AG10803 (cell line): ENCODE data around the gene LY6G6D.

ENCODE experiments used
- DNase-seq: peaks from one replicate; pipeline ENCODE4 v3.0.0; 2010; ENCODE audit warnings: low read depth
- H3K4me3 ChIP-seq: 2 replicates; pipeline ENCODE4 v1.5.1; 2011; ENCODE audit warnings: mild to moderate bottlenecking, low read length, control low read depth
- TF ChIP-seq, protein P1 (sequence below): conservative IDR thresholded peaks from 2 replicates; pipeline ENCODE4 v1.5.1; 2011; ENCODE audit warnings: mild to moderate bottlenecking, low read length, control low read depth, inconsistent platforms

Gene LY6G6D

DNA sequence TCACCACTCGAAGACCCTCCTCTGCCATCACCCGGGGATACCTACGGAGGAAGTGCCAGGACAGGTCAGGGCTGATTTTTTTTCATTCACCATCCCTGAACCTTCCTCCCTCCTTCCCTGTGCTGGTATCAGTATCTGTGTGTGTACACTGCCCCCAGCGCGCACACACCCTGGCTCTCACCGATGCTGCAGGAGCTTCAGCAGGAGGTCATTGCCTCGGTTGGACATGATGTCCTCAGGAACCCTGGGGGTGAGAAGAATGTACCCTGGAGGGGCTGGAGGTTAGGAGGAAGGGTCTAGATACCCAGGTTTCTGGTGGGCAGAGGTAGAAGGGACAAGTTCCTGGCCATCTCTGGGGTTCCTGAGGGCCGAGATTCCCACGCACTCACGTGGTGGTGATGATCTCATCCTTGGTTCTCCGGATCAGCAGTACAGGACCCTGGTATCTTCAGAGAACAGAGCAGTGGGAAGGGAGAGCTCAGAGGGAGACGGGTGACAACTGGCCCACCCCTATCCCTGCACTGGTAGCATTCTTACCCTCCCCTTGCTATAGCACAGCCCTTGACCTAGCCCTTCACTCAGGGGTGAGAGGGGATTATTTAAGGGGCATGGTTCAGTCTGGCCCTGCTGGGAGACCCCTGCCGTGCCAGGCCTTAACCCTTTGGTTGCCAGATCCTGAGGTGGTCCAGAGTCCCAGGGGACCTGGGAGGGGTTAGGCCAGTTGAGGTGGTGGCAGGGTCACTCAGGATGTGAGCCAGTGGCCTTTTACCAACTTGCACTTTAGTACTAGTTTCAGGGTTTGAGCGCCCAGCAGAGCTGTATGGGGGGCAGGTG, 27.1 kb upstream of the LY6G6D start:
- H3K4me3 ChIP-seq: no peak overlapping the region
- DNase-seq: no peak
- TF ChIP-seq, protein P1, sequence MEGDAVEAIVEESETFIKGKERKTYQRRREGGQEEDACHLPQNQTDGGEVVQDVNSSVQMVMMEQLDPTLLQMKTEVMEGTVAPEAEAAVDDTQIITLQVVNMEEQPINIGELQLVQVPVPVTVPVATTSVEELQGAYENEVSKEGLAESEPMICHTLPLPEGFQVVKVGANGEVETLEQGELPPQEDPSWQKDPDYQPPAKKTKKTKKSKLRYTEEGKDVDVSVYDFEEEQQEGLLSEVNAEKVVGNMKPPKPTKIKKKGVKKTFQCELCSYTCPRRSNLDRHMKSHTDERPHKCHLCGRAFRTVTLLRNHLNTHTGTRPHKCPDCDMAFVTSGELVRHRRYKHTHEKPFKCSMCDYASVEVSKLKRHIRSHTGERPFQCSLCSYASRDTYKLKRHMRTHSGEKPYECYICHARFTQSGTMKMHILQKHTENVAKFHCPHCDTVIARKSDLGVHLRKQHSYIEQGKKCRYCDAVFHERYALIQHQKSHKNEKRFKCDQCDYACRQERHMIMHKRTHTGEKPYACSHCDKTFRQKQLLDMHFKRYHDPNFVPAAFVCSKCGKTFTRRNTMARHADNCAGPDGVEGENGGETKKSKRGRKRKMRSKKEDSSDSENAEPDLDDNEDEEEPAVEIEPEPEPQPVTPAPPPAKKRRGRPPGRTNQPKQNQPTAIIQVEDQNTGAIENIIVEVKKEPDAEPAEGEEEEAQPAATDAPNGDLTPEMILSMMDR: no peak

DNA sequence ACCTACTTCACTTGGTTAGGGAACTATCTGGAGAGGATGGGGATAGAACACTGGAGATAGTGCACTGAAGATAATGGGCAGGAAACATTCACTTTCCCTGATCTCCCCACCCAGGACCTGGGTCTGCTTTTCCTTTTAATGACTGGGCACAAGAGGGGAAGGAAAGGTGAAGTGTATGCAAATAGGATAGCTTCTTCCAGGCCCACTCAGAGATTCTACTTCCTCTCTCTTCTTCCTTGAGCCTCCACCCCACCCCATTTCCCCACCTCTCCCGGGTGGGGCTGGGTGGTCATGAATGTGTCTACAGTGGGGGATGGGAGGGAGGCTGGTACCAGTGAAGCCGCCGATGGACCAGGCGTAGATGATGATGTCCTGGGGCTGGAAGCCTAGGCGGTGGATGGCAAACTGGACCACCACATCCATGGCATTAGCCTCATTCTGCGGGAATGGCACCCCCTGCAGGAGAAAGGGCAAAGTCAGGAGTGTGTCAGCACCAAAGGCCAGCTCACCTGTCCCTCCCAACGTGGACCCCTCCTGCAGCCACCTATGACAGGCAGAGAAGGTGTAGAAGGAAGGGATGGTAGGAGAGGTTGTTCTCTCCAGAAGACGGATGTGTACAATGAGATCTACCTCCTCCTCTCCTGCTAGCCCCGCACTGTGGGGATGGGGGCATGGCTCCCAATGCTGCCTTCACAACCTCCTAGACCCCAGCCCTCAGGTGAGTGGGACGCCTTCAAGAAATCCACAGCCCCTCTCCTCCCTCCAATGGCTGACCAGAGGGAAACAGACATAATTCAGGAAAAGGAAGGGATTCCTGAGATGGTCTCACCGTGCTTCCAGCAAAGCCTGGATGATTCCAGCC, 25.7 kb upstream of the LY6G6D start:
- TF ChIP-seq, protein P1: peak; percentile 47
- H3K4me3 ChIP-seq: no peak overlapping the region
- DNase-seq: no peak

DNA sequence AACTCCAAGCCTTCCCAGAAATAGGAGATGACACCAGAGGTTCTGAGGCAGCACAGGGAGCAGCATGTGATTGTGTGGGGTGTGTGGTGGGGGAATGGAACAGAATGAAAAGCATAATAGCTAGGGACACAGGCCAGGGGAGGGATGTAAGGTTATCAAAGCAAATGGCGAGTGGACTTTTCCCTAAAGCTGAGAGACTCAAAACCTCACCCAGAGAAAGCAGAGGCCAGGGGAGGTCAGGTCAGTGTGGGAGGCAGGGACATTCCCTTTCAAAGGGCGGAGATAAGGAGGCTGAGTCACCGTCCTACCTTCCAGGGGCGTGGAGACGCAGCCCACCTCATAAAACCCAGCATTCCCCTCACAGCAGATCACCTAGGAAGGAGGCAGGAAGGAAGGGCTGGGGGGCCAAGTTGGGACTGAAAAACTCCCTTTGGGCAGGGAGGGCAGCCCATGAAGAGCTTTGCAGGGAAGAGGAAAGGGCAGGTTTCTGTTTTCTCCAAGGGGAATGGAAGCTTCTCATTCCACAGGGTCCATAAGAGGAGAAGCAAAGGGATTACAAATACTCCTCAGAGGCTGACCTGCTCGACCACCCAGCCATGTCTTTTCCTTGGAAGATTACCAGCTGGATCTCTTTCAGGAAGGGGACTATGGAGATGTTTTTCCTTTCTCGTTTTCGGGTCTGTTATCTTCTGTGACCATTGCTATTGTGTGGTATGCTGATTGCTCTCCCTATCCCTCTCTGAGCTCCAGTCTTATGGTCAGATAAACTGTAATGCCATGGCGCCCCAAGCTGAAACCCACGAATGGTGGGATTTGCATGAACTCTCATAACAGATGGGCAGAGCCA, 24.7 kb upstream of the LY6G6D start:
- TF ChIP-seq, protein P1: no peak
- DNase-seq: no peak
- H3K4me3 ChIP-seq: no peak overlapping the region

DNA sequence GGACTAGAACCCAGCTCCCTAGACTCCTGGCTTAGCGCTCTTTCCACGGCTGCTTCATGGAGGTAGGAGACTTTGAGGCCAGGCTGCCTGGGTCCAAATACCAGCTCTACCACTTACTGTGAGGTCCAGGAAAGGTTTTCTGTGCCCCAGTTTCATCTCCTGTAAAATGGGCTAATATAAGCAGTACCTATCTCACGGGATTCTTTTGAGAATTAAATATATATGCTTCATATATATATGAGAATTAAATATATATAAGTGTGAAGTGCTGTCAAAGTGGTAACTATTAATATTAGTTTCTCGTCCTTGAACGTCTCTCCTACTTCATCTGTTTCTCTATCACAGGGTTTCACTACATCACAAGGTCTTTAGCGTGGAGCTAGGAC, 24.1 kb upstream of the LY6G6D start:
- TF ChIP-seq, protein P1: no peak
- no peak for DNase-seq
- no peak overlapping the region for H3K4me3 ChIP-seq

DNA sequence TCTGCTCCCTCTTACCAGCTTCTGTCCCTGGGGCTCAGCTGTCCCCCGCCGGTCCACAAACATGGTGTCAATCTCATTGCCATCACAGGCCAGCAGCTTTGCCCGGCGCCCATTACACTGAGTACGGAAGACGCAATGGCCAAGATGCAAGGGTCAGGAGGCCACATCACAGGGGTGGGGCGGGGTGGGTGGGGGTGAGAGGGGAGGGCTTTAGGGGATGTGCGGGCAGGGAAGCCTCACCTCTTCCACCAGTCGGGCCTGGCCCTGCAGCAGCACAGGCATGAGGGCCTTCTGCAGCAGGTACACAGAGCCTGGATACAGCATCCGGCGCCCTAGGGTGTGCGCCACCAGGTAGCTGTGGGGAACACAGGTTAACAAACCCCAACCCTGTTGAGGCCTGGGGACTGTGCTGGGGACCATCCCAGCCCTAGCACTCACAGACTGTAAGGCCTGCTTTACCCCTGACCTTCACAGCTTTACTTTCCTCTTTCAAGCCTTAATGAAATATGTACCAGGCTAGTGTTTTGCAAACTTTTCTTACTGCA, 23.5 kb upstream of the LY6G6D start:
- H3K4me3 ChIP-seq: no peak overlapping the region
- TF ChIP-seq, protein P1: no peak
- no peak for DNase-seq

DNA sequence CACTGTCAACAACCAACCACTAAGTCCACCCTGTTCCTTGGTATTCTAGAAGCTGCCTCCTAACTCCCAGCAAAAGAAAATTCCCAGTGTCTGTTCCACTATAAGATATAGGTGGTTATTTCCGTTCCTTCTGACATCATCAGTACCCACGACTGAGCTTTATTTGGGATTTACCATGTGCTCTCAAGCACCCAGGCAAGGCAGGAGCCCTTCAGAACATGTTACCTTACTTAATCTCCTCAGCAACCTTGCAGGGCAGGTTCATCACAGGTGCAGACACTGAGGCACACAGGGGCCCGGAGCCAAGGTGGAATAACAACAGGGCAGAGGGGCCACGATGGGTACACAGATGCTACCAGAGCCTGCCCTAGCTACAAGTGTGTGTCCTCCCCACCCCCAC, 22.8 kb upstream of the LY6G6D start:
- no peak overlapping the region for H3K4me3 ChIP-seq
- TF ChIP-seq, protein P1: no peak
- DNase-seq: no peak
